HFF-Myc (cell line): ENCODE measurements around the gene TADA2A.

ENCODE experiments used
- DNase-seq: peaks from one replicate; pipeline ENCODE4 v3.0.0-alpha.2; 2011; ENCODE audit warnings: low read depth; ENCODE audit errors: extremely low read depth
- H3K4me3 ChIP-seq: replicated peaks from 2 replicates; pipeline ENCODE4 v1.5.1; 2011; ENCODE audit warnings: low read depth, mild to moderate bottlenecking, control low read depth, low read length
- CTCF ChIP-seq: IDR thresholded peaks from 2 replicates; pipeline ENCODE4 v1.5.1; 2012; ENCODE audit warnings: mild to moderate bottlenecking, low read depth, low read length, control low read depth; ENCODE audit errors: missing control alignments

TADA2A gene

GRCh38 chr17:37361543-37361942, 45.1 kb upstream of the TADA2A start:
- H3K4me3 ChIP-seq, result no peak overlapping the region
- no peak for TF ChIP-seq CTCF
- no peak for DNase-seq

GRCh38 chr17:37365589-37365988, 41.1 kb upstream of the TADA2A start:
- TF ChIP-seq CTCF, result no peak
- no peak overlapping the region for H3K4me3 ChIP-seq
- no peak for DNase-seq

- no peak for DNase-seq
- no peak overlapping the region for H3K4me3 ChIP-seq
- no peak for TF ChIP-seq CTCF
Measured at GRCh38 chr17:37368577-37368976, 38.1 kb upstream of the TADA2A start.

- DNase-seq, result peak; percentile 75
- TF ChIP-seq CTCF, result peak; percentile 99
- H3K4me3 ChIP-seq, result no peak overlapping the region
Measured at GRCh38 chr17:37373530-37374159, 33.0 kb upstream of the TADA2A start.

- DNase-seq, result no peak
- TF ChIP-seq CTCF, result no peak
- H3K4me3 ChIP-seq, result no peak within 1 kb of the TSS
Measured at GRCh38 chr17:37375706-37376105, 31.0 kb upstream of the TADA2A start, which contains the start of gene C17orf78. TSS of gene C17orf78 (plus strand) at chr17:37375985. CDS start at chr17:37376093, 108 bp downstream.

- TF ChIP-seq CTCF, result no peak
- no peak overlapping the region for H3K4me3 ChIP-seq
- no peak for DNase-seq
Measured at GRCh38 chr17:37382056-37382455, 24.6 kb upstream of the TADA2A start.
